ENCODE measurements around the gene CLPTM1L.
A peak's percentile ranks its signal among the peaks of the same experiment; 100 is the strongest.

CLPTM1L gene

DNA sequence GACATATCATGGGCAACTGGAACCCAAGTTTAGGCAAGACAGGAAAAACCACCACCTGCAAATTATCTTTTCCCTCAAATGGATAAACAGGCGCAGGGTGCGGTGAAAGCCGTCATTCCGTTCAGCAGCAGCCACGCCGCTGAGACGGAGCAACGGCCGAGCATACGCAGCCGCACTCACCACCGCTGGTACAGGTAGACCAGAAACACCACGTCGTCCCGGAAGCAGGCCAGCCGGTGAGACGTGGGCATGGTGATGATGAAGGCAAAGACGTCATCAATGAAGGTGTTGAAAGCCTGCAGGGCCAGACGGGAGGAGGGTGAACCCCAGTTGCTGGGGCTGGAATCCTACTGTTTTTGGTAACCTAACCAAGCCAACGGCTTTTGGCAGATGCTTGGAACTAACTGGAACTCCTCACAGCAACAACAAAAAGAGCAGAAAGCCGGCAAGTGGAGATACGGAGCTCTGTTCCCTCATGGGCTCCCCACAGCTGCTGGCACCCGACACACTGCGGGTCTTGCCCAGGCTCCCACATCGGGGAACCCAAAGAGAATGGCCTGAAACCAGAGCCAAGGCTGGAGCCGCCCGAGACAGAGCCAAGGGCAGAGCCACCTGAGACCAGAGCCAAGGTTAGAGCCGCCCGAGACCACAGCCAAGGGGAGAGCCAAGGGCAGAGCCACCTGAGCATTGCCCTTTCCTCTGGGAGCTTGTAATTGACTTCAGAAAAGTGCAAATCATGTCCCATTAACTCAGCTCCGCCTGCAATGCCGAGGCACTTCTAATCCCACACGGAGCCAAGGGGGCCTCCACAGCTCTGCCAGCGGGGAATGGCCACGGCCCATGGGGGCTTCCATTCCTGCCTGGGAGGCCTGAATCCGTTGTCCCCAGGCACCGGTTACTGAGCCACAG is 24.2 kb downstream of the CLPTM1L start:
- TF ChIP-seq, protein P1, sequence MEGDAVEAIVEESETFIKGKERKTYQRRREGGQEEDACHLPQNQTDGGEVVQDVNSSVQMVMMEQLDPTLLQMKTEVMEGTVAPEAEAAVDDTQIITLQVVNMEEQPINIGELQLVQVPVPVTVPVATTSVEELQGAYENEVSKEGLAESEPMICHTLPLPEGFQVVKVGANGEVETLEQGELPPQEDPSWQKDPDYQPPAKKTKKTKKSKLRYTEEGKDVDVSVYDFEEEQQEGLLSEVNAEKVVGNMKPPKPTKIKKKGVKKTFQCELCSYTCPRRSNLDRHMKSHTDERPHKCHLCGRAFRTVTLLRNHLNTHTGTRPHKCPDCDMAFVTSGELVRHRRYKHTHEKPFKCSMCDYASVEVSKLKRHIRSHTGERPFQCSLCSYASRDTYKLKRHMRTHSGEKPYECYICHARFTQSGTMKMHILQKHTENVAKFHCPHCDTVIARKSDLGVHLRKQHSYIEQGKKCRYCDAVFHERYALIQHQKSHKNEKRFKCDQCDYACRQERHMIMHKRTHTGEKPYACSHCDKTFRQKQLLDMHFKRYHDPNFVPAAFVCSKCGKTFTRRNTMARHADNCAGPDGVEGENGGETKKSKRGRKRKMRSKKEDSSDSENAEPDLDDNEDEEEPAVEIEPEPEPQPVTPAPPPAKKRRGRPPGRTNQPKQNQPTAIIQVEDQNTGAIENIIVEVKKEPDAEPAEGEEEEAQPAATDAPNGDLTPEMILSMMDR (conservative IDR thresholded peaks at IDR 0.05; ENCODE audit: low read depth, low read length), result no peak
- no peak for DNase-seq (ENCODE audit: low read depth)
- H3K4me3 ChIP-seq (ENCODE audit: low read depth, low read length), result no peak overlapping the region

GRCh38 chr5:1319436-1320256 is 25.3 kb downstream of the CLPTM1L start:
- TF ChIP-seq, protein P1 (conservative IDR thresholded peaks at IDR 0.05; ENCODE audit: low read depth, low read length), result peak; percentile 3
- H3K4me3 ChIP-seq (ENCODE audit: low read depth, low read length), result no peak overlapping the region
- no peak for DNase-seq (ENCODE audit: low read depth)

GRCh38 chr5:1318659-1319251 is 26.1 kb downstream of the CLPTM1L start:
- TF ChIP-seq, protein P1 (conservative IDR thresholded peaks at IDR 0.05; ENCODE audit: low read depth, low read length), result no peak
- no peak overlapping the region for H3K4me3 ChIP-seq (ENCODE audit: low read depth, low read length)
- DNase-seq (ENCODE audit: low read depth), result no peak

- no peak overlapping the region for H3K4me3 ChIP-seq (ENCODE audit: low read depth, low read length)
- no peak for DNase-seq (ENCODE audit: low read depth)
- TF ChIP-seq, protein P1 (conservative IDR thresholded peaks at IDR 0.05; ENCODE audit: low read depth, low read length), result no peak
Observed at GRCh38 chr5:1317921-1318565, 26.9 kb downstream of the CLPTM1L start.

DNA sequence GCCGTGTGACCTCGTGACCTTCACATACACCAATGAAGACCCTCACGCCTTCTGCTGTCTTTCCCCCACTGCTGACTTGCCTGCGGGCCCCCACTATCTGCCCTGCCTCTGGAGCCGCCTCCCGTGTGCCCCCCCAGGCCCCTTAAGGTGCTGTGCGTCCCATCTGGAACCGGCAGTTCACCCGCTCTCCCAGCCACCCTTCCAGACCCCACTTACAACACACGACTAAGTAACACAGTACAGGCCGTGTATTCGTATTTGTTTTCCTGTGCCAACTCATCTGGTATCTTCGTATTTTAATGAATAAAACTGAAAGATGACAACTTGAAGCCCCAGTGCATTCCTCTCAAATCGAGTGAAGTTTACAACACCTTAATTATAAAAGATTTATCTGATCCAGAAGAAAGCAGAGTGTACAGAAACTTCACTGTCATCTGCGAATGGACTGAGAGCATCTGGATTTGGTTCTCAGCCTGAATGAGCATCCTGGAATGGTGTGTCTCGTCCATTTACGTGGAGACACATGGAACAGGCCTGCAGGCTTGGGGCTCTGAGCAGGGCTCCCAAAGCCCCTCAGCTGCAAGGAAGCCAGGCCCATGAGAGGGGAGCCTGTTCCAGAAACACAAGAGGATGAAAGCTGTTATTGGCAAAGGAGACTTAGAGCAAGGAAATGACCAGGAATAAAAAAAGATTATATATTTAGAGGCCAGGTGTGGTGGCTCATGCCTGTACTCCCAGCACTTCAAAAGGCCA is 28.1 kb downstream of the CLPTM1L start:
- no peak for DNase-seq (ENCODE audit: low read depth)
- TF ChIP-seq, protein P1 (conservative IDR thresholded peaks at IDR 0.05; ENCODE audit: low read depth, low read length), result no peak
- H3K4me3 ChIP-seq (ENCODE audit: low read depth, low read length), result no peak overlapping the region
